ENCODE data around the gene CRB3.
"Not testable (repeated sequence)": the region's sequence is repeated elsewhere in the genome, so short reads cannot be mapped to it uniquely, and the experiment has no call there.

The CRB3 gene

GRCh38 chr19:6428692-6429418 lies 35.2 kb upstream of the CRB3 start:
- H3K4ac ChIP-seq (ENCODE audit: low read depth in 1 of 2, low read length in 2 of 2); H3K14ac ChIP-seq (ENCODE audit: low read length in 2 of 2); H2BK5ac ChIP-seq (ENCODE audit: low read depth, low read length, poor library complexity, severe bottlenecking); H2BK15ac ChIP-seq (ENCODE audit: low read depth, poor library complexity, severe bottlenecking); H2AK5ac ChIP-seq (ENCODE audit: low read length, severe bottlenecking); H3K27ac ChIP-seq (ENCODE audit: low read length, poor library complexity, severe bottlenecking); H3K4me2 ChIP-seq (ENCODE audit: low read length, poor library complexity, severe bottlenecking); H3K9me3 ChIP-seq (ENCODE audit: control insufficient read depth, low read length); H4K8ac ChIP-seq (ENCODE audit: low read length); H2BK120ac ChIP-seq (ENCODE audit: low read depth, low read length); H2BK12ac ChIP-seq (ENCODE audit: low read length in 2 of 2); H4K91ac ChIP-seq (ENCODE audit: low read length); H3K4me3 ChIP-seq (ENCODE audit: insufficient read depth in 1 of 2, low read depth in 1 of 2, low read length in 2 of 2); H3K79me1 ChIP-seq (replicated peaks; ENCODE audit: low read length, poor library complexity, severe bottlenecking); H2AFZ ChIP-seq (ENCODE audit: low read depth, low read length); H3K36me3 ChIP-seq (ENCODE audit: control insufficient read depth in 1 of 2, insufficient read depth in 2 of 2, low read depth in 1 of 2, low read length in 2 of 2); H3K23ac ChIP-seq (ENCODE audit: low read length in 2 of 2); H3K9ac ChIP-seq (ENCODE audit: low read length); H3K4me1 ChIP-seq (ENCODE audit: control insufficient read depth, insufficient read depth, low read depth, low read length); DNase-seq; H3K18ac ChIP-seq (ENCODE audit: low read depth in 1 of 2, low read length in 2 of 2): not testable (repeated sequence)
- H3K27me3 ChIP-seq (ENCODE audit: control insufficient read depth in 1 of 2, insufficient read depth in 1 of 2, low read length in 2 of 2) = peaks cover 10 to 16% of the 10 kb centered on the region in 2 experiments
- WGBS = 89% methylated on average over 2 of the region's 2 CpGs

GRCh38 chr19:6429419-6430221 lies 34.5 kb upstream of the CRB3 start:
- Histone ChIP-seq H4K8ac (ENCODE audit: low read length) (peak overlapping the region; percentile 23), H3K4me3 (ENCODE audit: insufficient read depth in 1 of 2, low read depth in 1 of 2, low read length in 2 of 2) (no peak overlapping the region), H2BK120ac (ENCODE audit: low read depth, low read length) (no peak overlapping the region), H2BK15ac (ENCODE audit: low read depth, poor library complexity, severe bottlenecking) (no peak overlapping the region), H2BK5ac (ENCODE audit: low read depth, low read length, poor library complexity, severe bottlenecking) (no peak overlapping the region), H2AK5ac (ENCODE audit: low read length, severe bottlenecking) (no peak overlapping the region), H3K79me1 (replicated peaks; ENCODE audit: low read length, poor library complexity, severe bottlenecking) (peaks cover 5% of the 10 kb centered on the region), H3K4me1 (ENCODE audit: control insufficient read depth, insufficient read depth, low read depth, low read length) (peaks cover 4% of the 10 kb centered on the region), H3K23ac (ENCODE audit: low read length in 2 of 2) (no peak overlapping the region), H2AFZ (ENCODE audit: low read depth, low read length) (no peak overlapping the region), H3K4me2 (ENCODE audit: low read length, poor library complexity, severe bottlenecking) (no peak overlapping the region), H3K27ac (ENCODE audit: low read length, poor library complexity, severe bottlenecking) (no peak overlapping the region), H3K9ac (ENCODE audit: low read length) (no peak overlapping the region), H3K4ac (ENCODE audit: low read depth in 1 of 2, low read length in 2 of 2) (no peak overlapping the region), H4K91ac (ENCODE audit: low read length) (no peak overlapping the region), H2BK12ac (ENCODE audit: low read length in 2 of 2) (no peak overlapping the region), H3K9me3 (ENCODE audit: control insufficient read depth, low read length) (no peaks in the 10 kb centered on the region), H3K27me3 (ENCODE audit: control insufficient read depth in 1 of 2, insufficient read depth in 1 of 2, low read length in 2 of 2) (peaks cover 10 to 16% of the 10 kb centered on the region in 2 experiments), H3K18ac (ENCODE audit: low read depth in 1 of 2, low read length in 2 of 2) (peak overlapping the region in 1 of 2 experiments; percentile 9), H3K14ac (ENCODE audit: low read length in 2 of 2) (no peak overlapping the region), H3K36me3 (ENCODE audit: control insufficient read depth in 1 of 2, insufficient read depth in 2 of 2, low read depth in 1 of 2, low read length in 2 of 2) (no peaks in the 10 kb centered on the region)
- no peak for DNase-seq
- 78% methylated on average over 18 of the region's 20 CpGs for WGBS

GRCh38 chr19:6431891-6432290 lies 32.2 kb upstream of the CRB3 start:
- Histone ChIP-seq H4K8ac (ENCODE audit: low read length) (no peak overlapping the region), H2AK5ac (ENCODE audit: low read length, severe bottlenecking) (no peak overlapping the region), H3K14ac (ENCODE audit: low read length in 2 of 2) (no peak overlapping the region), H3K9ac (ENCODE audit: low read length) (no peak overlapping the region), H3K9me3 (ENCODE audit: control insufficient read depth, low read length) (no peaks in the 10 kb centered on the region), H2BK120ac (ENCODE audit: low read depth, low read length) (no peak overlapping the region), H2BK12ac (ENCODE audit: low read length in 2 of 2) (no peak overlapping the region), H3K4me3 (ENCODE audit: insufficient read depth in 1 of 2, low read depth in 1 of 2, low read length in 2 of 2) (no peak overlapping the region), H3K36me3 (ENCODE audit: control insufficient read depth in 1 of 2, insufficient read depth in 2 of 2, low read depth in 1 of 2, low read length in 2 of 2) (no peaks in the 10 kb centered on the region), H2BK5ac (ENCODE audit: low read depth, low read length, poor library complexity, severe bottlenecking) (no peak overlapping the region), H3K4me1 (ENCODE audit: control insufficient read depth, insufficient read depth, low read depth, low read length) (no peaks in the 10 kb centered on the region), H3K27ac (ENCODE audit: low read length, poor library complexity, severe bottlenecking) (no peak overlapping the region), H3K27me3 (ENCODE audit: control insufficient read depth in 1 of 2, insufficient read depth in 1 of 2, low read length in 2 of 2) (peaks cover 10 to 16% of the 10 kb centered on the region in 2 experiments), H2AFZ (ENCODE audit: low read depth, low read length) (no peak overlapping the region), H3K79me1 (replicated peaks; ENCODE audit: low read length, poor library complexity, severe bottlenecking) (no peaks in the 10 kb centered on the region), H4K91ac (ENCODE audit: low read length) (no peak overlapping the region), H3K4ac (ENCODE audit: low read depth in 1 of 2, low read length in 2 of 2) (no peak overlapping the region), H3K4me2 (ENCODE audit: low read length, poor library complexity, severe bottlenecking) (no peak overlapping the region), H3K18ac (ENCODE audit: low read depth in 1 of 2, low read length in 2 of 2) (no peak overlapping the region), H3K23ac (ENCODE audit: low read length in 2 of 2) (no peak overlapping the region), H2BK15ac (ENCODE audit: low read depth, poor library complexity, severe bottlenecking) (no peak overlapping the region)
- WGBS = 84% methylated on average over 11 of the region's 11 CpGs
- no peak for DNase-seq

- H2AFZ ChIP-seq (ENCODE audit: low read depth, low read length) = no peak overlapping the region
- H4K8ac ChIP-seq (ENCODE audit: low read length) = no peak overlapping the region
- H2BK120ac ChIP-seq (ENCODE audit: low read depth, low read length) = no peak overlapping the region
- no peak overlapping the region for H3K14ac ChIP-seq (ENCODE audit: low read length in 2 of 2)
- H2BK15ac ChIP-seq (ENCODE audit: low read depth, poor library complexity, severe bottlenecking) = no peak overlapping the region
- H2AK5ac ChIP-seq (ENCODE audit: low read length, severe bottlenecking) = no peak overlapping the region
- no peak overlapping the region for H2BK5ac ChIP-seq (ENCODE audit: low read depth, low read length, poor library complexity, severe bottlenecking)
- no peak overlapping the region for H3K4me3 ChIP-seq (ENCODE audit: insufficient read depth in 1 of 2, low read depth in 1 of 2, low read length in 2 of 2)
- DNase-seq = no peak
- H3K9me3 ChIP-seq (ENCODE audit: control insufficient read depth, low read length) = no peaks in the 10 kb centered on the region
- no peak overlapping the region for H3K23ac ChIP-seq (ENCODE audit: low read length in 2 of 2)
- no peak overlapping the region for H3K9ac ChIP-seq (ENCODE audit: low read length)
- no peak overlapping the region for H2BK12ac ChIP-seq (ENCODE audit: low read length in 2 of 2)
- no peak overlapping the region for H3K18ac ChIP-seq (ENCODE audit: low read depth in 1 of 2, low read length in 2 of 2)
- no peak overlapping the region for H3K27ac ChIP-seq (ENCODE audit: low read length, poor library complexity, severe bottlenecking)
- H3K4ac ChIP-seq (ENCODE audit: low read depth in 1 of 2, low read length in 2 of 2) = no peak overlapping the region
- no peaks in the 10 kb centered on the region for H3K36me3 ChIP-seq (ENCODE audit: control insufficient read depth in 1 of 2, insufficient read depth in 2 of 2, low read depth in 1 of 2, low read length in 2 of 2)
- H3K4me2 ChIP-seq (ENCODE audit: low read length, poor library complexity, severe bottlenecking) = no peak overlapping the region
- H3K4me1 ChIP-seq (ENCODE audit: control insufficient read depth, insufficient read depth, low read depth, low read length) = no peaks in the 10 kb centered on the region
- WGBS = 72% methylated on average over 11 of the region's 11 CpGs
- H3K27me3 ChIP-seq (ENCODE audit: control insufficient read depth in 1 of 2, insufficient read depth in 1 of 2, low read length in 2 of 2) = peaks cover 10 to 16% of the 10 kb centered on the region in 2 experiments
- peak overlapping the region; percentile 43 for H4K91ac ChIP-seq (ENCODE audit: low read length)
- H3K79me1 ChIP-seq (replicated peaks; ENCODE audit: low read length, poor library complexity, severe bottlenecking) = no peaks in the 10 kb centered on the region
These were observed 30.9 kb upstream of the CRB3 start for GRCh38 chr19:6433165-6433564.
